Activated CD8-positive, alpha-beta memory T cell treated with anti-CD3 and anti-CD28 coated beads, Interleukin-2, amount 10 ng/mL, durations not matched to agents 7 days and 5 days (primary cell): ENCODE data around the gene ALOX5. TPM values are rescaled to one million over a fixed set of nuclear protein-coding genes. Genes with fewer than 3 reads are reported as not detected.

Experiments
- ATAC-seq: fragments of 150-1000 bp; cut with Tn5 transposase; one replicate; pipeline ENCODE4 v1.10.0; 2021; ENCODE audit warnings: moderate library complexity
- CTCF ChIA-PET: fragments of 350-600 bp; sonication (Branson Sonifier 250); formaldehyde crosslinking; loops from one replicate; lab custom pipeline; 2021; ENCODE audit warnings: antibody characterized with exemption; lab: Charles Lee
- DNase-seq: peaks from one replicate; pipeline ENCODE4 v3.0.0-alpha.2; 2020
- H3K27ac Mint-ChIP-seq: one replicate; pipeline ENCODE4 v1.8.0; 2021; ENCODE audit warnings: mild to moderate bottlenecking, mixed read lengths
- H3K27me3 Mint-ChIP-seq: one replicate; pipeline ENCODE4 v1.8.0; 2021; ENCODE audit warnings: mixed read lengths
- H3K36me3 Mint-ChIP-seq: one replicate; pipeline ENCODE4 v1.8.0; 2021; ENCODE audit warnings: mild to moderate bottlenecking, mixed read lengths
- H3K4me1 Mint-ChIP-seq: one replicate; pipeline ENCODE4 v1.8.0; 2021; ENCODE audit warnings: mixed read lengths
- H3K4me3 Mint-ChIP-seq: one replicate; pipeline ENCODE4 v1.8.0; 2021; ENCODE audit warnings: mild to moderate bottlenecking, moderate library complexity, mixed read lengths
- H3K9me3 Mint-ChIP-seq: one replicate; pipeline ENCODE4 v1.8.0; 2022; ENCODE audit warnings: low read depth, mixed read lengths
- total RNA-seq, 2 experiments: library from RNA; stranded (reverse); gene quantifications; one replicate each; pipeline ENCODE4 v1.2.3, GENCODE V29; 2021

The ALOX5 gene
- total RNA-seq, 2 experiments from 2014 or later, result 1.9 to 8.9 TPM

GRCh38 chr10:45451407-45451806, 77.4 kb downstream of the ALOX5 start:
- ATAC-seq, result no peak
- H3K9me3 Mint-ChIP-seq, result no peaks in the 10 kb centered on the region
- H3K27me3 Mint-ChIP-seq, result no peaks in the 10 kb centered on the region
- no peak for DNase-seq
- no peak overlapping the region for H3K4me3 Mint-ChIP-seq
- peaks cover 39% of the 10 kb centered on the region for H3K4me1 Mint-ChIP-seq
- CTCF ChIA-PET, result interaction anchor here (1.1 kb wide), 1 partner anchor 201 kb away, joined by 4 read pairs; no protein-coding TSS in a partner anchor
- H3K27ac Mint-ChIP-seq, result no peak overlapping the region
- peaks cover 13% of the 10 kb centered on the region for H3K36me3 Mint-ChIP-seq

GRCh38 chr10:45452268-45452667, 78.3 kb downstream of the ALOX5 start:
- Mint-ChIP-seq H3K4me1 (peaks cover 39% of the 10 kb centered on the region), H3K36me3 (peaks cover 13% of the 10 kb centered on the region), H3K27me3 (no peaks in the 10 kb centered on the region), H3K4me3 (no peak overlapping the region), H3K27ac (no peak overlapping the region), H3K9me3 (no peaks in the 10 kb centered on the region)
- DNase-seq, result no peak
- ATAC-seq, result no peak
- CTCF ChIA-PET, result interaction anchor here (0.6 to 1.7 kb wide), 4 partner anchors 10 to 202 kb away, joined by 3 to 9 read pairs (median 4); no protein-coding TSS in a partner anchor

GRCh38 chr10:45452743-45453452, 78.9 kb downstream of the ALOX5 start:
- Mint-ChIP-seq H3K27ac (no peak overlapping the region), H3K36me3 (peaks cover 16% of the 10 kb centered on the region), H3K4me3 (no peak overlapping the region), H3K27me3 (no peaks in the 10 kb centered on the region), H3K9me3 (no peaks in the 10 kb centered on the region), H3K4me1 (peaks cover 39% of the 10 kb centered on the region)
- CTCF ChIA-PET, result interaction anchor here (0.6 to 3.3 kb wide), 7 partner anchors 9 to 203 kb away, joined by 3 to 12 read pairs (median 4); no protein-coding TSS in a partner anchor
- DNase-seq (no peak), ATAC-seq (no peak)

GRCh38 chr10:45453639-45454255, 79.7 kb downstream of the ALOX5 start:
- DNase-seq (no peak), ATAC-seq (no peak)
- H3K4me3 Mint-ChIP-seq, result no peak overlapping the region

GRCh38 chr10:45454262-45454661, 80.2 kb downstream of the ALOX5 start:
- CTCF ChIA-PET, result interaction anchor here (0.6 to 3.3 kb wide), 5 partner anchors 8 to 1762 kb away, joined by 3 to 12 read pairs (median 5); no protein-coding TSS in a partner anchor
- Mint-ChIP-seq H3K36me3 (peaks cover 23% of the 10 kb centered on the region), H3K4me1 (peaks cover 39% of the 10 kb centered on the region), H3K4me3 (no peak overlapping the region), H3K27me3 (no peaks in the 10 kb centered on the region), H3K9me3 (no peaks in the 10 kb centered on the region), H3K27ac (peak overlapping the region; percentile 91)
- no peak for DNase-seq
- ATAC-seq, result no peak

More at GRCh38 chr10:45453639-45454255, 79.7 kb downstream of the ALOX5 start:
- no peak overlapping the region for H3K27ac Mint-ChIP-seq
- no peaks in the 10 kb centered on the region for H3K27me3 Mint-ChIP-seq
- peaks cover 19% of the 10 kb centered on the region for H3K36me3 Mint-ChIP-seq
- H3K9me3 Mint-ChIP-seq, result no peaks in the 10 kb centered on the region
- peaks cover 39% of the 10 kb centered on the region for H3K4me1 Mint-ChIP-seq
- CTCF ChIA-PET, result interaction anchor here (0.6 to 3.3 kb wide), 6 partner anchors 8 to 1763 kb away, joined by 3 to 12 read pairs (median 4); no protein-coding TSS in a partner anchor

GRCh38 chr10:45454859-45455258, 80.8 kb downstream of the ALOX5 start:
- peaks cover 22% of the 10 kb centered on the region for H3K36me3 Mint-ChIP-seq
- DNase-seq (no peak), ATAC-seq (peak; percentile 73)
- H3K9me3 Mint-ChIP-seq, result no peaks in the 10 kb centered on the region
- H3K27ac Mint-ChIP-seq, result peak overlapping the region; percentile 91
- CTCF ChIA-PET, result interaction anchor here (1.1 to 3.3 kb wide), 3 partner anchors 10 to 101 kb away, joined by 3 to 12 read pairs (median 5); no protein-coding TSS in a partner anchor
- H3K4me1 Mint-ChIP-seq, result peaks cover 40% of the 10 kb centered on the region
- no peak overlapping the region for H3K4me3 Mint-ChIP-seq
- H3K27me3 Mint-ChIP-seq, result no peaks in the 10 kb centered on the region

GRCh38 chr10:45456233-45456632, 82.2 kb downstream of the ALOX5 start:
- Mint-ChIP-seq H3K36me3 (peaks cover 18% of the 10 kb centered on the region), H3K27me3 (no peaks in the 10 kb centered on the region), H3K9me3 (no peaks in the 10 kb centered on the region), H3K4me3 (no peak overlapping the region), H3K4me1 (peaks cover 52% of the 10 kb centered on the region), H3K27ac (peak overlapping the region; percentile 91)
- DNase-seq (no peak), ATAC-seq (no peak)
- CTCF ChIA-PET, result interaction anchor here (1.1 to 3.3 kb wide), 2 partner anchors 9 to 221 kb away, joined by 3 to 12 read pairs; no protein-coding TSS in a partner anchor

GRCh38 chr10:45456822-45457221, 82.8 kb downstream of the ALOX5 start:
- Mint-ChIP-seq H3K4me3 (no peak overlapping the region), H3K36me3 (peaks cover 12% of the 10 kb centered on the region)

GRCh38 chr10:45457487-45457886, 83.5 kb downstream of the ALOX5 start:
- ATAC-seq, result no peak
- H3K27ac Mint-ChIP-seq, result peak overlapping the region; percentile 28
- peaks cover 14% of the 10 kb centered on the region for H3K36me3 Mint-ChIP-seq

More at GRCh38 chr10:45456822-45457221, 82.8 kb downstream of the ALOX5 start:
- ATAC-seq (no peak), DNase-seq (no peak)
- Mint-ChIP-seq H3K4me1 (peaks cover 51% of the 10 kb centered on the region), H3K9me3 (no peaks in the 10 kb centered on the region), H3K27ac (no peak overlapping the region), H3K27me3 (no peaks in the 10 kb centered on the region)
- CTCF ChIA-PET, result interaction anchor here (1.1 kb wide), 1 partner anchor 222 kb away, joined by 3 read pairs; no protein-coding TSS in a partner anchor

GRCh38 chr10:45460235-45460878, 86.3 kb downstream of the ALOX5 start:
- Mint-ChIP-seq H3K36me3 (peaks cover 11% of the 10 kb centered on the region), H3K27me3 (no peaks in the 10 kb centered on the region), H3K4me1 (peaks cover 44% of the 10 kb centered on the region), H3K9me3 (no peaks in the 10 kb centered on the region), H3K27ac (peak overlapping the region; percentile 39), H3K4me3 (no peak overlapping the region)
- DNase-seq (no peak), ATAC-seq (no peak)
- CTCF ChIA-PET, result interaction anchor here (1.1 to 1.7 kb wide), 2 partner anchors 16 to 212 kb away, joined by 3 to 4 read pairs; no protein-coding TSS in a partner anchor

More at GRCh38 chr10:45457487-45457886, 83.5 kb downstream of the ALOX5 start:
- no peaks in the 10 kb centered on the region for H3K9me3 Mint-ChIP-seq
- H3K27me3 Mint-ChIP-seq, result no peaks in the 10 kb centered on the region
- DNase-seq, result no peak
- H3K4me3 Mint-ChIP-seq, result no peak overlapping the region
- CTCF ChIA-PET, result no interaction called here
- H3K4me1 Mint-ChIP-seq, result peaks cover 51% of the 10 kb centered on the region

GRCh38 chr10:45461034-45461433, 87.0 kb downstream of the ALOX5 start:
- H3K4me1 Mint-ChIP-seq, result peaks cover 43% of the 10 kb centered on the region

GRCh38 chr10:45463244-45464116, 89.5 kb downstream of the ALOX5 start:
- no peaks in the 10 kb centered on the region for H3K9me3 Mint-ChIP-seq
- CTCF ChIA-PET, result interaction anchor here (1.2 to 3.0 kb wide), 5 partner anchors 26 to 213 kb away, joined by 3 to 43 read pairs (median 3); partner anchors contain the start of gene ZFAND4
- ATAC-seq (no peak), DNase-seq (no peak)
- H3K27ac Mint-ChIP-seq, result no peak overlapping the region
- H3K27me3 Mint-ChIP-seq, result no peaks in the 10 kb centered on the region
- peaks cover 8% of the 10 kb centered on the region for H3K36me3 Mint-ChIP-seq
- peaks cover 44% of the 10 kb centered on the region for H3K4me1 Mint-ChIP-seq
- H3K4me3 Mint-ChIP-seq, result no peak overlapping the region

More at GRCh38 chr10:45461034-45461433, 87.0 kb downstream of the ALOX5 start:
- ATAC-seq (no peak), DNase-seq (no peak)
- H3K27ac Mint-ChIP-seq, result peak overlapping the region; percentile 31
- no peak overlapping the region for H3K4me3 Mint-ChIP-seq
- CTCF ChIA-PET, result interaction anchor here (1.1 to 1.9 kb wide), 6 partner anchors 8 to 211 kb away, joined by 3 to 9 read pairs (median 5); no protein-coding TSS in a partner anchor
- no peaks in the 10 kb centered on the region for H3K27me3 Mint-ChIP-seq
- no peaks in the 10 kb centered on the region for H3K9me3 Mint-ChIP-seq
- H3K36me3 Mint-ChIP-seq, result peaks cover 11% of the 10 kb centered on the region
